Transverse colon (tissue), 4 donors: ENCODE data around the gene LINGO1.

ENCODE experiments used
- CTCF ChIP-seq, 5 experiments: fragments of 200-600 bp in 3 of 5; fragments of 450-650 bp in 2 of 5; sonication (generic) in 3 of 5; IDR thresholded peaks; 1 replicate in 2 of 5; 2 replicates in 3 of 5; pipeline ENCODE4 v1.5.1; 2016 to 2017; ENCODE audit warnings: antibody characterized with exemption in 5 of 5, inconsistent platforms in 3 of 5, mild to moderate bottlenecking in 2 of 5, moderate library complexity in 1 of 5
- EP300 ChIP-seq: sonication (generic); formaldehyde crosslinking; IDR thresholded peaks from one replicate; pipeline ENCODE4 v1.6.1; 2017; ENCODE audit warnings: antibody characterized with exemption, low read depth
- POLR2A ChIP-seq: fragments of 450-650 bp; IDR thresholded peaks from one replicate; pipeline ENCODE4 v1.6.1; 2016; ENCODE audit warnings: antibody characterized with exemption, mild to moderate bottlenecking, moderate library complexity
- POLR2AphosphoS5 ChIP-seq, 3 donors: sonication (generic); formaldehyde crosslinking; IDR thresholded peaks; one replicate each; pipeline ENCODE4 v1.6.1; 2016; ENCODE audit warnings: antibody characterized with exemption in 3 of 3

- TF ChIP-seq POLR2A = no peak
- no peak for TF ChIP-seq CTCF (IDR thresholded peaks at IDR 0.05)
- no peak for TF ChIP-seq EP300
- TF ChIP-seq POLR2AphosphoS5 (IDR thresholded peaks at IDR 0.05) = no peak
Measured at GRCh38 chr15:77645602-77646001, 12.9 kb upstream of the LINGO1 start.
